Type B pancreatic cell (in vitro differentiated cells): ENCODE data around the gene RHOB. TPM values are rescaled to one million over a fixed set of nuclear protein-coding genes. Genes with fewer than 3 reads are reported as not detected.

Source experiments
- DNase-seq: peaks from one replicate; pipeline ENCODE4 v3.0.0; 2021; ENCODE audit warnings: mixed read lengths; ENCODE audit not compliant: unreplicated experiment; ENCODE audit errors: extremely low spot score
- H3K27ac Mint-ChIP-seq: 2 replicates; pipeline ENCODE4 v1.8.0; 2021; ENCODE audit warnings: mild to moderate bottlenecking, mixed read lengths
- H3K27me3 Mint-ChIP-seq: 2 replicates; pipeline ENCODE4 v1.8.0; 2021; ENCODE audit warnings: mixed read lengths
- H3K36me3 Mint-ChIP-seq: 2 replicates; pipeline ENCODE4 v1.8.0; 2021; ENCODE audit warnings: mixed read lengths
- H3K4me1 Mint-ChIP-seq: one replicate; pipeline ENCODE4 v1.8.0; 2021; ENCODE audit warnings: mixed read lengths; ENCODE audit not compliant: unreplicated experiment
- H3K4me3 Mint-ChIP-seq: 2 replicates; pipeline ENCODE4 v1.8.0; 2021; ENCODE audit warnings: mild to moderate bottlenecking, mixed read lengths
- H3K9me3 Mint-ChIP-seq: 2 replicates; pipeline ENCODE4 v1.8.0; 2021; ENCODE audit warnings: mixed read lengths
- CTCF ChIP-seq: fragments of 200-600 bp; sonication (generic); conservative IDR thresholded peaks from 2 replicates; pipeline ENCODE4 v1.5.0; 2021; ENCODE audit warnings: antibody characterized with exemption, mild to moderate bottlenecking
- total RNA-seq: library from RNA; stranded (reverse); gene quantifications from 2 replicates; pipeline ENCODE4 v1.2.1, GENCODE V29; 2021; ENCODE audit warnings: low replicate concordance

The RHOB gene
- total RNA-seq, 1 donor from 2014 or later = 82.8 TPM

GRCh38 chr2:20401489-20401835, 45.4 kb upstream of the RHOB start:
- H3K27ac Mint-ChIP-seq = no peak overlapping the region
- H3K4me3 Mint-ChIP-seq = no peak overlapping the region
- H3K4me1 Mint-ChIP-seq = no peaks in the 10 kb centered on the region

GRCh38 chr2:20403774-20404312, 43.0 kb upstream of the RHOB start:
- Mint-ChIP-seq H3K4me1 (no peaks in the 10 kb centered on the region), H3K4me3 (no peak overlapping the region), H3K36me3 (no peaks in the 10 kb centered on the region), H3K27me3 (peaks cover 1% of the 10 kb centered on the region), H3K9me3 (peaks cover 4% of the 10 kb centered on the region), H3K27ac (no peak overlapping the region)
- DNase-seq = no peak
- TF ChIP-seq CTCF = no peak

More at GRCh38 chr2:20401489-20401835, 45.4 kb upstream of the RHOB start:
- no peaks in the 10 kb centered on the region for H3K36me3 Mint-ChIP-seq
- H3K9me3 Mint-ChIP-seq = no peaks in the 10 kb centered on the region
- no peak for DNase-seq
- TF ChIP-seq CTCF = no peak
- peaks cover 6% of the 10 kb centered on the region for H3K27me3 Mint-ChIP-seq

- Mint-ChIP-seq H3K27me3 (peaks cover 3% of the 10 kb centered on the region), H3K27ac (no peak overlapping the region), H3K36me3 (no peaks in the 10 kb centered on the region), H3K4me3 (no peak overlapping the region), H3K9me3 (peaks cover 15% of the 10 kb centered on the region), H3K4me1 (no peaks in the 10 kb centered on the region)
- TF ChIP-seq CTCF = no peak
- no peak for DNase-seq
Observed at GRCh38 chr2:20404950-20405349, 41.9 kb upstream of the RHOB start.

- no peak overlapping the region for H3K4me3 Mint-ChIP-seq
- no peak for TF ChIP-seq CTCF
- H3K27me3 Mint-ChIP-seq = peaks cover 3% of the 10 kb centered on the region
- H3K27ac Mint-ChIP-seq = no peak overlapping the region
- H3K36me3 Mint-ChIP-seq = no peaks in the 10 kb centered on the region
- H3K9me3 Mint-ChIP-seq = peaks cover 17% of the 10 kb centered on the region
- no peaks in the 10 kb centered on the region for H3K4me1 Mint-ChIP-seq
- no peak for DNase-seq
Observed at GRCh38 chr2:20409039-20409438, 37.8 kb upstream of the RHOB start.

GRCh38 chr2:20410556-20411277, 36.2 kb upstream of the RHOB start:
- peaks cover 17% of the 10 kb centered on the region for H3K9me3 Mint-ChIP-seq
- H3K27ac Mint-ChIP-seq = no peak overlapping the region

More at GRCh38 chr2:20410556-20411277, 36.2 kb upstream of the RHOB start:
- Mint-ChIP-seq H3K36me3 (no peaks in the 10 kb centered on the region), H3K4me3 (no peak overlapping the region), H3K27me3 (peaks cover 3% of the 10 kb centered on the region), H3K4me1 (no peaks in the 10 kb centered on the region)
- no peak for TF ChIP-seq CTCF
- DNase-seq = no peak
